GM08714 (cell line): ENCODE data around the gene EYA2.

Experiments used
- H3K4me3 ChIP-seq: fragments of 200-500 bp; sonication (Bioruptor generic); 2 replicates; pipeline ENCODE4 v1.5.1; 2014; ENCODE audit warnings: mild to moderate bottlenecking, low read length, inconsistent platforms
- ZNF274 ChIP-seq: IDR thresholded peaks from 2 replicates; pipeline ENCODE4 v1.6.1; 2012; ENCODE audit warnings: mild to moderate bottlenecking, low read depth, low read length

The EYA2 gene

DNA sequence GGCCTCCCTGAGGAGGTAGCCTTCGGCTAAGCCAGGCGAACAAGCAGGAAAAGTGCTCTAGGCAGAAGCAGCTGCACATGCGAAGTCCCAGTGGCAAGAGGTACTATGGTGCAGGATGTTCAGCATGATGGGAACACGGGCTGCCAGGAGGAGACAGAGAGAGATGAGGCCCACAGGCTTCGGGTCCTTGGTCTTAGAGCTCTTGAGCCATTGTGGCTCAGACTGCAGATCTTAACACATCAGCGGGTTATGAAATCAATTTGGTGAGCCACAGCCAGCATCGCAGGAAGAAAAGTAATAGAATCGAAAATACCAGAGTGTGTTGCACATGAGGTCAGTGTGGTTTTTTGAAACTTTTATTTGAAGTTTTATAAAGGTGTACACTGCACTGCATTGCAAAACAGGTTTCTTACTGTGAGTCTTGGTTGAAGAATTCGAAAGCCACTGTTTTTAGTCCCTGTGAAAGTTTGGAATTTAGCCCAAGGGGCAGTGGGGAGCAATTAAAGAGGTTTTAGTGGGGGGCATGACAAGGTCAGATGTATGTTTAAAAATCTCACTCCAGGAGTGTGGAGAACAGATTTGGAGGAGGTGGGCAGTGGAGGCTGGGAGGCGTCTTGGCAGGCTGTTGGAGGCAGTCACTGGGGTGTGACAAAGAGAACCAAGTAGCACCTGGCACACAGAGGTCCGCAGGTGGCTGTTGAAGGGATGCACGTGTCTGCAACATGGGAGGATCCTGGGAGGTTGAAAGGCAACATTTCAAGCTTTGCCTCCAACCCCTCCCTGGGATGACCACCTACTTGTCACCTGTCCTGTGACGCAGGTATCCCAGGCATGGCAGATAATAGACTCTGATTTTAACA is 69.3 kb downstream of the EYA2 start:
- no peak overlapping the region for H3K4me3 ChIP-seq
- TF ChIP-seq ZNF274 = no peak

DNA sequence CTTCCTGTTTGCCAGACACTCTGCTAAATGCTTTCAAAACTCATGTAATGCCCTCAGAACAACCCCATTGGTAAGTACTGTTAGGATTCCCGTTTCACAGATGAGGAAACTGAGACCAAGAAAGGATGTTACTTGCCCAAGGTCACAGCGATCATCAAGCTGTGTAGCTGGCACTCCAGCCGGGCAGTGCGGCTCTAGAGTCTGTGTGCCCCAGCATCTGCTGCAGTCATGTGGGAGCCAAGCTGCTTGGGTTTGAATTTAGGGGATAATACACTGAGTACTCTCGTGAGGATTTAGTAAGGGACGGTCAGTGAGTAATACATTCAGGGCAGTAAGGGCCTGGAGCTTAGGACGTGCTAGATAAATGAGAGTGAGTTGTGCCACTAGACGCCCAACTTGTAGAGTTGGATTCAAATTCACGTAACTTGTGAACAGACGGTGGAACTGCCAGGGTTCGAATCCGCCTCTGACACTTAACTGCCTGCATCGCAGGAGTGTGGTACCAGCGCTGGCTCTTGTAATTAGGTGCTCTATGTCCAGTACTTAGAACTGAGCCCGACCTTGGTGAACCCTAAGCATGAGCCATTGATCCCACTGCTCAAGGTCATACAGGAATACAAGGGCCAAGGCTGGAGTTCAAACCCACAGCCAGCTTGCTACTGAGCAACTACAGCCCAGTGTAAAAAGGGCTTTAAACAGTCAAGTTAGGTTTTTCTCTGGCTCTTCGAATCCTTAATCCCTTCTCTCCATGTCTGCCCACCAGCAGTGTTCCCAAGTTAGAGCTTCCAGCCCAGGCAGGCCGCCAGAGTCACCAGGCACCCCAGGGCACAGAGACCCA is 70.2 kb downstream of the EYA2 start:
- no peak for TF ChIP-seq ZNF274
- no peak overlapping the region for H3K4me3 ChIP-seq

DNA sequence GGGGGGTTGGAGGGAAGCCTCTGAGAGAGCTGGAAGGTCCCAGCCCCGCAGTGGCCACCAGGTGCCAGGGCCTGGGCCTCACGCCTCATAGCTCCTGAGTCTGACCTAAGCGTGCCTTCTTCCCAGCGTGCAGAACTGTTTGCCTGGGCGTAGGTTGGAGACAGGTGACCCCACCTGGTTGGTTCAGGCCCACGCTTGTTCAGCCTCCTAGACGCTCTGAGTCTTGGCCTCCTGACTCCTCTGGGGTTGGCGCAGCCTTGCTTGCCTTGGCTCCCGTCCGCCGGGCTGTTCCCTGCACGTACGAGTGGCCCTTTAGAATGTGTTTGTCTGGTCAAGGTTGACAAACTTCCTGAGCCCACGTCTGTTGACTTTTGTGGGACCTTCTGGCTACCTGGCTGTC is 70.8 kb downstream of the EYA2 start:
- TF ChIP-seq ZNF274 = no peak
- H3K4me3 ChIP-seq = no peak overlapping the region

DNA sequence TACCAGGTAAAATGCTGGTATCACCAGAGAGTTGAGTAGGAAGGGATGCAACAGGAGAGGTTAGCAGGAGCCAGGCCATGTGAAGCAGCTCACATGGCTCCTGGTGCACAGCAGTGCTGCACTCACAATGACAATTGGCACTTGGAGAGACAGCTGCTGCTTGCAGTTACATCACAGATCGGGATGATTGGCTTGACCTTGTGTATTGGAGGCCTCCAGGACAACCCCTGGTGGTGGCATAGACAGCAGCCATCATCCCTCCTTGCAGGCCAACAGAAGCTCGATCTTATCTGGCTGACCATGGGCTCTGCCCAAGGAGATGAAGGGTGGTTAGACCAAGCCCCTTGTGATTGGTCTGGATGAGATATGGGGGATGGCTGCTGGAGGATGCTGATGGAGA is 73.0 kb downstream of the EYA2 start:
- no peak for TF ChIP-seq ZNF274
- no peak overlapping the region for H3K4me3 ChIP-seq

DNA sequence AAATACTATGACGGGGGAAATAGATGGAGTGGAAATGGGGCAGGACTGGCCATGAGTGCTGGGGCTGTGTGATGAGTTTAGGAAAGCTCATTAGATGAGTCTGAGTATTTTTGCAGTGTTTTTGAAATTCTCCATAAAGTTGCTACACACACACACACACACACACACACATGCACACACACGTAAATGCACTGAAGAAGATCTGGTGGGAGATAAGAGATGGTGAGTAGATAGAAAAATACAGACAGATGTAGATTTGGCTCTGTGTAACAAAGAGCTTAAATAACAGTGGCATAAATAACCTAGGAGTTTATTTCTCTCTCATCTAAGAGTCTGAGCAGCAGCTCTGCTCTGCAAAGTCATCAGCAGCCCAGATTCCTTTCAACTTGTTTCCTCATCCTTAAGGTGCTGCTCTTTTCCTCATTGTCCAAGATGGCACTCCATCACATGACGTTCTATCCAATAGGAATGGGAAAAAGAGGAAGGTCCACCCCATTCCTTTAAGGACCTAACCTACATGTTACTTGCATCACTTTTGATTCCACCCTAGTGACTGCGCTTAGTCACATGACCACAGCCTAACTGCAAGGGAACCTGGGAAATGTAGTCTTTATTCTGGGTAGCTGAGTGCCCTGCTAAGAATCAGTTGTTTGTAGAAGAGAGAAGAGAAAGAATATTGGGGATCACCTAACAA is 76.4 kb downstream of the EYA2 start:
- no peak for TF ChIP-seq ZNF274
- H3K4me3 ChIP-seq = no peak overlapping the region

DNA sequence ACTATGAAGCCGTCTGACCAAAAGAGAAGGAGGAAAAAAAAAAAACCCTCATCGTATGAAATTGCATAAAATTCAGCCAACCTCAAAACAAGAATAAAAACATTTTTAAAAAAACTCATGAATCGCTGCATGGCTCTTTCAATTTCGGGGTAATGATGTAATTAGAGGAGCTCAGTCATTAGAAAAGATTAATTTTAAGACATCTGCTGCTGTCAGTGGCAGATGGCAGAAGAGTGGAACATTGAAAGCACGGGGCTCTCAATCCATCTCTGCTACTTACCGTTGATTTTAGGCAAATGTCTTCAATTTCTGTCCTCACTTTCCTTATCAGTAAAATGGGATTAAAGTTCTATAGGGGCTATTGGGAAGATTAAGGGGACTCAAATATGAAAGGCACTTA is 79.1 kb downstream of the EYA2 start:
- no peak overlapping the region for H3K4me3 ChIP-seq
- no peak for TF ChIP-seq ZNF274

DNA sequence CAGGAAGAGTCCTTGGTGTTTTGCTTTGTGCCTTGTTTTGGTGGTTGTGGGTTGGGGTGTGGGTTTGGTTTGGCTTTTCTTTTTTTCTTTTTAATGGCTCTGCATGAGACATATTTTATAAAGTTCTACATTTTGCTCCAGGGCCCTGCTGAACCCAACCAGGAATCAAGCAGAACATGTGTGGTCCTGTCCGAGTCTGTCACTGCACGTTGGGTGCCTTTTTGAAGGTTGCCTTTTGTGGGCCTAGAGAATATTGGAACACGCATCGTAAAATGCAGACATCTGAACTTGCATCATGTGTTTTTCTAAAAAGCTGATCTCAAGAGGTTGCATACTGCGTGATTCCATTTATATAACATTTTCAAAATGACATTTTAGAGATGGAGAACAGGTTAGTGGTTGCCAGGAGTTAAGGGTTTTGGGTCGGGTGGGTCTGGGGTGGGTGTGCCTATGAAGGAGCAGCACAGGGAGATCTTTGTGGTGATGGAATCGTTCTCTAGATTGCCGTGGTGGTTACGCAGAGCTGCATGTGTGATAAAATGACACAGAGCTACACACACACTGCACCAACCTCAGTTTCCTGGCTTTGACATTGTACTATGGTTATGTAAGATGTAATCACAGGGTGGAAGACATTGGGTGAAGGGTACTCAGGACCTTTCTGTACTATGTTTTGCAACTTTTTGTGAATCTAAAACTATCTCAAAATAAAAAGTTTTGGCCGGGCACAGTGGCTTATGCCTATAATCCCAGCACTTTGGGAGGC is 80.2 kb downstream of the EYA2 start:
- TF ChIP-seq ZNF274 = no peak
- no peak overlapping the region for H3K4me3 ChIP-seq

DNA sequence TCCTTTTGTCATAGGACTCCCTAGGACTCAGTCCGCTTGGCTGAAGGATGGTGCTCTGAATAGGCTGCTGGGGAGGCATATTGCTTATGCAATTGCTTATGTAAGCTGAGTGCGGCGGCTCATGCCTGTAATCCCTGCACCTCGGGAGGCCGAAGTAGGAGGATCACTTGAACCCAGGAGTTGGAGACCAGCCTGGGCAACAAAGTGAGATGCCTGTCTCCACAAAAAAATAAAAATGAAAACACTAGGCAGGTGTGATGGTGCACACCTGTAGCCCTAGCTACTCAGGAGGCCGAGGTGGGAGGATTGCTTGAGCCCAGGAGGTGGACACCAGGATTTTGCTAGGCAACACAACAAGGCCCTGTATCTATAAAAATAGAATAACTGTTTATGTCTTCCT is 81.3 kb downstream of the EYA2 start:
- H3K4me3 ChIP-seq = no peak overlapping the region
- TF ChIP-seq ZNF274 = no peak

DNA sequence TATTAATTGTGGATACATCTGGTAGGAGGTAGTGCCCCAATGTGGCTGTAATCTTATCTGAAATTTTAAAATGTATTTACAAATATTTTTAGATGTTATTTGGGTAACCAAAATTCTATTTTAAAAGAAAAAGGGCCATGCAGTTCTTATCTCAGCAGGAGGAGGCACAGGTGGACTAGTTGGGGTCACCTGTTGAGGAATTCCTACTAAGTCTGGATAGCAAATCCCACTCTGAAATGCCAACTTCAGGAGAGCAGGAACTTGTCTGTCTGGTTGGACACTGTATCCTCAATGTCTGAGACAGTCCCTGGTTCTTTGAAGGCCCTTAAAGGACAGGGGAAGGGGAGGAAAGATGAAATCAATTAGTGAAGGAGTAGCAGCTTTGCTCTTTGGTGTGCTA is 82.6 kb downstream of the EYA2 start:
- H3K4me3 ChIP-seq = no peak overlapping the region
- TF ChIP-seq ZNF274 = no peak

DNA sequence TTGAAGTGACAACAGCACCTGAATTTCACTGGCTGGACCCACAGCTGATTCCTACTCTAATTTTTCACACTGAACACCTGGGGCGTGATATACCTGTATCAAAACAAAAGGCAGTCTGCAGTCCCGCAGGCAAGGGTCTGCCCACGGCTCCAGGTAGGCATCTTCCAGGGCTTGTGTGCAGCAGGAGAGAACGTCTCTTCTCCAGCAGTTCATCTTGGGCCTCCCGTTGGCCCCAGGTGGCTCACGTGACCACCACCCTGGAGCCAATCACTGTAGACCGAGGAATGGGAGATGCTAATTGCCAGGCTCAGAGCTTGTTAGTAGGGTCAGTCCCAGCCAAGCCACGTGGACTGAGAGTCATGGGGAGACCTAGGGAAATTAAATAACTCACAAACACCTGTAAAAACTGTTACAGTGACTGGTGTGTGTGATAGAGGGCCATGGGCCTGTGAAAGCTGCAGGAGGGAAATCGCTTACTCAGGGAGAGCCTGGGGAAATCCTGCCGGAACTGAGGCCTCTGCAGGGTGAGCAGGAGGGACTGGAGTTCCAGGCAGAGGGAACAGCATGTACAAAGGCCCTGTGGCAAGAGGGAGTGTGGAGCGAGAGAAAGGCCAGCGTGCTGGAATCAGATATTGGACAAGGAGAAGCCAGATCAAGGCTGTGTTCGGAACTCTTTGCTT is 83.4 kb downstream of the EYA2 start:
- no peak for TF ChIP-seq ZNF274

DNA sequence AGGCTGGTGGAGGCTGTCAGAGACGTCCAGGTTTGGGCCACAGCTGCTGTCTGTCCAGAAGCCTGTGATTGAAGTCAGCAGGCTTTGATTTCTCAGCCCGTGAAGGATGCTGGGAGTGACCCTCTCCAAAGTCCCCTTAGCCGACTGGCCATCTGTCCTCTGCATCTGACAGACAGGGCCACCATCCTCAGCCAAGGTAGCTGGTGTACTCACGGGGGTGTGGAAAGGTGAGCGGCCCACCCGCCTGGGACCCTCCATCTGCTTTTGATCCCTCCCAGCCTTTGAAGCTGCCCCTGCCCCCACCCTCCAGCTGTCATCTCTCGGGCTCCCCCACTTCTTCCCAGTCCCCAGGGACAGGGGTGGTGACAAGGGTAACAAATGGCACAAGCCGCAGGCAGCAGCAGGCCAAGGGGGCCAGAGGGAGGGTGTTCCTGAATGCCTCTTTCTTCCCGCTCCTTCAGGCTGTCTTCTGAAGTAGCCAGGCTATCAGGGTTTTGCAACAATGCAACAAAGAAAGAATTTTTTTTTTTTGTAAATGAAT is 84.4 kb downstream of the EYA2 start:
- H3K4me3 ChIP-seq = no peak overlapping the region
- TF ChIP-seq ZNF274 = no peak

More for the DNA sequence above, 83.4 kb downstream of the EYA2 start:
- H3K4me3 ChIP-seq = no peak overlapping the region

DNA sequence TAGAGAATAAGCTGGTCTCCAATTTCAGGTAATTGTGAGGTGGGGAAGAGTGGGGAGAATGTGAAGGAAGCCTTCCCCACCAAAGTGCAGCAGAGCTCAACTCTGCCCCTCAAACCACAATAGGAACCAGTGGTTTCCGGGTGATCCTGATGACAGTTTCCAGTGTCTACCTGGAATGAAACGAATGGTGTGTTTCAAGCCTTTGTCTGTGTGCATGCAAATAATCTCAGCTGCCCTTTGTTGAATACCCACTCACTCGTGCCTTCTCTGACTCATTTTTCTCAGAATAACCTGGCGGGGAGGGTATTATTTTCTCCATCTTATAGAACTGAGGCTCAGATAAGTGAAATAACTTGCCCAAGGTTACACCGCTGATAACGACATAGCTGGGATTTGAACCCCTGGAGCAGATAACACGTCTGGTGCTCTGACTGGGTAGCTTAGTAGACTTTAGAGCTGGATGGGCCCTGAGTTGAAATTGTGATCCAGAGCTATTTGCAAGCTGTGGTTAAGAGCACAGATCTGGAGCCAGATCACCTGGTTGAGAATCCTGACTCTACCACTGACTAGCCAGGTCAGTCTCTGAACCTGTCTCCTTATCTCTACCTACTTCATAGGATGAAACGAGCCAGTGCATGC is 85.1 kb downstream of the EYA2 start:
- TF ChIP-seq ZNF274 = no peak
- no peak overlapping the region for H3K4me3 ChIP-seq

DNA sequence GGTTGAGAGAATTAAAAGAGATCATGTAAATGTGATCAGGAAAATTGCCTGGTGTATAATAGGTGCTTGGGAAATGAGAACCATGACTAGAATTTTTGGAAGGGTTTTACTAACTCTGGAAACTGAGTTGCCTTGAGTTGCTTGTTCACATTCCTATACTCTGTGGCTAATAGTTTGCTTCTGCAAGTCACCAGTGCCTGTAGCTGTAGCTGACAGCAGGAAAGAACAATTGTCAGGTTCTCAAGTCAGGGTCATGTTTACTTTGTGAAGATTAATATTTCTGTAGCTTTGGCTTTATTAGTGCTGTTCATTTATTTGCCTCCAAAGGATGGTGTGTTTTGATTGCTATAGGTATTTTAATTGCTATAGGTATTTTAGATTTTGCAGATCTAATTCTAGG is 86.5 kb downstream of the EYA2 start:
- H3K4me3 ChIP-seq = no peak overlapping the region
- TF ChIP-seq ZNF274 = no peak
